Neuronal stem cell (in vitro differentiated cells): ENCODE results near the gene ANAPC4.
A peak's percentile ranks its signal among the peaks of the same experiment; 100 is the strongest.

Source experiments
- DNase-seq: peaks from one replicate; pipeline ENCODE4 v3.0.0-alpha.2; 2013; ENCODE audit warnings: low spot score
- H2AFZ ChIP-seq: one replicate; pipeline ENCODE4 v1.6.1; 2013; ENCODE audit warnings: mild to moderate bottlenecking, low read length, inconsistent platforms
- H2AK5ac ChIP-seq: 2 replicates; pipeline ENCODE4 v1.6.1; 2013; ENCODE audit warnings: low read depth, mild to moderate bottlenecking, inconsistent platforms, low read length, moderate library complexity, mixed read lengths
- H2BK120ac ChIP-seq: 2 replicates; pipeline ENCODE4 v1.6.1; 2013; ENCODE audit warnings: low read depth, mild to moderate bottlenecking, inconsistent platforms, low read length, moderate library complexity, mixed read lengths
- H2BK12ac ChIP-seq: one replicate; pipeline ENCODE4 v1.6.1; 2013; ENCODE audit warnings: low read length, inconsistent platforms
- H2BK15ac ChIP-seq: 2 replicates; pipeline ENCODE4 v1.6.1; 2013; ENCODE audit warnings: mild to moderate bottlenecking, low read length, inconsistent platforms, mixed read lengths
- H2BK5ac ChIP-seq: one replicate; pipeline ENCODE4 v1.6.1; 2013; ENCODE audit warnings: inconsistent platforms, mild to moderate bottlenecking, low read length, moderate library complexity
- H3K14ac ChIP-seq: one replicate; pipeline ENCODE4 v1.6.1; 2013; ENCODE audit warnings: low read length, inconsistent platforms
- H3K18ac ChIP-seq: 2 replicates; pipeline ENCODE4 v1.6.1; 2013; ENCODE audit warnings: low read length, inconsistent platforms
- H3K23ac ChIP-seq: 2 replicates; pipeline ENCODE4 v1.6.1; 2013; ENCODE audit warnings: low read depth, mild to moderate bottlenecking, mixed read lengths, low read length, inconsistent platforms; ENCODE audit not compliant: poor library complexity
- H3K27ac ChIP-seq: replicated peaks from 3 replicates; pipeline ENCODE4 v1.5.1; 2013; ENCODE audit warnings: low read length, inconsistent platforms
- H3K27me3 ChIP-seq, 3 experiments: 2 replicates each; pipeline ENCODE4 v1.6.1; 2013; ENCODE audit warnings: low read length in 3 of 3, mild to moderate bottlenecking in 2 of 3, inconsistent platforms in 1 of 3, low read depth in 1 of 3, mixed read lengths in 1 of 3, moderate library complexity in 1 of 3; ENCODE audit not compliant: control insufficient read depth in 3 of 3, insufficient read depth in 3 of 3
- H3K36me3 ChIP-seq, 2 donors: replicated peaks in 1 of 2; 2 replicates each; pipeline ENCODE4 v1.6.1; 2013; ENCODE audit warnings: low read length in 2 of 2; ENCODE audit not compliant: control insufficient read depth in 2 of 2, insufficient read depth in 2 of 2
- H3K4ac ChIP-seq: 2 replicates; pipeline ENCODE4 v1.6.1; 2013; ENCODE audit warnings: inconsistent platforms, mild to moderate bottlenecking, low read length, moderate library complexity
- H3K4me1 ChIP-seq, 2 donors: 1 replicate in 1 of 2; 2 replicates in 1 of 2; pipeline ENCODE4 v1.6.1; 2013; ENCODE audit warnings: low read length in 2 of 2, low read depth in 1 of 2; ENCODE audit not compliant: control insufficient read depth in 2 of 2, insufficient read depth in 1 of 2
- H3K4me2 ChIP-seq: one replicate; pipeline ENCODE4 v1.6.1; 2013; ENCODE audit warnings: mild to moderate bottlenecking, low read length, inconsistent platforms; ENCODE audit not compliant: insufficient read depth, poor library complexity, severe bottlenecking
- H3K4me3 ChIP-seq, 2 donors: 2 replicates each; pipeline ENCODE4 v1.5.1; 2013; ENCODE audit warnings: low read length in 2 of 2, mild to moderate bottlenecking in 2 of 2, inconsistent platforms in 1 of 2, moderate library complexity in 1 of 2
- H3K79me1 ChIP-seq: one replicate; pipeline ENCODE4 v1.6.1; 2013; ENCODE audit warnings: low read depth, mild to moderate bottlenecking, inconsistent platforms, low read length, moderate library complexity
- H3K9ac ChIP-seq: one replicate; pipeline ENCODE4 v1.6.1; 2013; ENCODE audit warnings: mild to moderate bottlenecking, low read depth, low read length, inconsistent platforms; ENCODE audit not compliant: poor library complexity
- H3K9me3 ChIP-seq, 2 donors: replicated peaks in 1 of 2; 2 replicates each; pipeline versions ENCODE3 to v1.6.1; 2013; ENCODE audit warnings: low read length in 2 of 2, mild to moderate bottlenecking in 2 of 2, inconsistent platforms in 1 of 2, low read depth in 1 of 2, mixed read lengths in 1 of 2, moderate library complexity in 1 of 2; ENCODE audit not compliant: control insufficient read depth in 2 of 2, insufficient read depth in 1 of 2
- H4K8ac ChIP-seq: one replicate; pipeline ENCODE4 v1.6.1; 2013; ENCODE audit warnings: low read depth, mild to moderate bottlenecking, inconsistent platforms, low read length, moderate library complexity
- H4K91ac ChIP-seq: one replicate; pipeline ENCODE4 v1.6.1; 2013; ENCODE audit warnings: low read length, low read depth, mild to moderate bottlenecking, inconsistent platforms; ENCODE audit not compliant: poor library complexity
- WGBS, 2 donors: extraction: QIAGEN DNeasy Blood & Tissue Kit; methylation state at CpG; one replicate each; pipeline ENCODE4 v1.1.7; 2013; ENCODE audit warnings: missing lambda C conversion rate in 2 of 2, mixed read lengths in 1 of 2; ENCODE audit not compliant: insufficient read length in 2 of 2, insufficient replicate concordance in 1 of 2; ENCODE audit errors: extremely low coverage in 2 of 2; 5-methylcytosine and 5-hydroxymethylcytosine counted together

The ANAPC4 gene

GRCh38 chr4:25443851-25444250, 66.8 kb downstream of the ANAPC4 start:
- no peak overlapping the region for H4K8ac ChIP-seq
- no peak overlapping the region for H2BK12ac ChIP-seq
- H3K9me3 ChIP-seq = no peaks in the 10 kb centered on the region
- no peaks in the 10 kb centered on the region for H3K79me1 ChIP-seq
- no peak overlapping the region for H3K9ac ChIP-seq
- WGBS, 2 donors = no CpG with 5 or more reads among the region's 6 CpGs
- no peak overlapping the region for H2AFZ ChIP-seq
- H3K23ac ChIP-seq = no peak overlapping the region
- no peak for DNase-seq
- no peak overlapping the region for H2AK5ac ChIP-seq
- peaks cover 0 to 1% of the 10 kb centered on the region in 2 donors for H3K36me3 ChIP-seq
- no peak overlapping the region for H3K4me3 ChIP-seq
- no peak overlapping the region for H3K4me2 ChIP-seq
- H3K14ac ChIP-seq = no peak overlapping the region
- H2BK15ac ChIP-seq = no peak overlapping the region
- H4K91ac ChIP-seq = no peak overlapping the region
- no peak overlapping the region for H2BK5ac ChIP-seq
- peaks cover 0 to 4% of the 10 kb centered on the region in 2 donors for H3K4me1 ChIP-seq
- H2BK120ac ChIP-seq = no peak overlapping the region
- H3K27ac ChIP-seq = no peak overlapping the region
- H3K18ac ChIP-seq = no peak overlapping the region
- no peak overlapping the region for H3K4ac ChIP-seq
- peaks cover 0 to 7% (median 0%) of the 10 kb centered on the region in 3 experiments for H3K27me3 ChIP-seq

- H2BK15ac ChIP-seq = no peak overlapping the region
- peaks cover 0 to 7% (median 0%) of the 10 kb centered on the region in 3 experiments for H3K27me3 ChIP-seq
- no peak overlapping the region for H2AFZ ChIP-seq
- peaks cover 0 to 1% of the 10 kb centered on the region in 2 donors for H3K36me3 ChIP-seq
- H4K91ac ChIP-seq = no peak overlapping the region
- H3K4me2 ChIP-seq = no peak overlapping the region
- no peak overlapping the region for H3K14ac ChIP-seq
- no peak overlapping the region for H4K8ac ChIP-seq
- no peak overlapping the region for H3K4me3 ChIP-seq
- H3K9ac ChIP-seq = no peak overlapping the region
- H3K9me3 ChIP-seq = no peaks in the 10 kb centered on the region
- no peaks in the 10 kb centered on the region for H3K79me1 ChIP-seq
- DNase-seq = no peak
- peaks cover 0 to 4% of the 10 kb centered on the region in 2 donors for H3K4me1 ChIP-seq
- no peak overlapping the region for H2AK5ac ChIP-seq
- H3K27ac ChIP-seq = no peak overlapping the region
- no peak overlapping the region for H3K18ac ChIP-seq
- H2BK120ac ChIP-seq = no peak overlapping the region
- H3K23ac ChIP-seq = no peak overlapping the region
- H3K4ac ChIP-seq = no peak overlapping the region
- H2BK5ac ChIP-seq = peak overlapping the region; percentile 31
- no peak overlapping the region for H2BK12ac ChIP-seq
- no CpG with 5 or more reads among the region's 4 CpGs for WGBS, 2 donors
Measured at GRCh38 chr4:25446611-25447010, 69.5 kb downstream of the ANAPC4 start.

- Histone ChIP-seq H2BK15ac (no peak overlapping the region), H3K4me2 (no peak overlapping the region), H3K27me3 (peaks cover 0 to 7% (median 0%) of the 10 kb centered on the region in 3 experiments), H3K9me3 (no peaks in the 10 kb centered on the region), H3K4me3 (no peak overlapping the region), H3K23ac (no peak overlapping the region), H3K14ac (no peak overlapping the region), H2BK120ac (no peak overlapping the region), H2BK5ac (no peak overlapping the region), H3K18ac (no peak overlapping the region), H2AK5ac (no peak overlapping the region), H3K27ac (no peak overlapping the region), H3K4me1 (peaks cover 0 to 3% of the 10 kb centered on the region in 2 donors), H3K79me1 (no peaks in the 10 kb centered on the region), H4K91ac (no peak overlapping the region), H3K36me3 (peaks cover 0 to 1% of the 10 kb centered on the region in 2 donors), H2AFZ (no peak overlapping the region), H3K9ac (no peak overlapping the region), H2BK12ac (no peak overlapping the region), H4K8ac (no peak overlapping the region), H3K4ac (no peak overlapping the region)
- no peak for DNase-seq
- no CpG with 5 or more reads among the region's 5 CpGs for WGBS, 2 donors
Measured at GRCh38 chr4:25448379-25449109, 71.5 kb downstream of the ANAPC4 start.

- Histone ChIP-seq H3K4ac (no peak overlapping the region), H3K4me3 (no peak overlapping the region), H3K4me1 (peaks cover 0 to 3% of the 10 kb centered on the region in 2 donors), H3K23ac (no peak overlapping the region), H2BK12ac (no peak overlapping the region), H3K9me3 (no peaks in the 10 kb centered on the region), H2BK15ac (no peak overlapping the region), H3K4me2 (no peak overlapping the region), H2AFZ (no peak overlapping the region), H3K9ac (no peak overlapping the region), H3K14ac (no peak overlapping the region), H3K27me3 (peaks cover 0 to 7% (median 0%) of the 10 kb centered on the region in 3 experiments), H4K8ac (no peak overlapping the region), H3K79me1 (no peaks in the 10 kb centered on the region), H3K36me3 (peaks cover 0 to 1% of the 10 kb centered on the region in 2 donors), H3K27ac (no peak overlapping the region), H2BK5ac (no peak overlapping the region), H4K91ac (no peak overlapping the region), H2BK120ac (no peak overlapping the region), H2AK5ac (no peak overlapping the region), H3K18ac (no peak overlapping the region)
- no peak for DNase-seq
- WGBS, 2 donors = no CpG with 5 or more reads among the region's 5 CpGs
Measured at GRCh38 chr4:25449270-25449669, 72.2 kb downstream of the ANAPC4 start.
